D721Med (cell line): ENCODE results near the gene ACADL.
"Not testable (repeated sequence)": the region's sequence is repeated elsewhere in the genome, so short reads cannot be mapped to it uniquely, and the experiment has no call there.

Source experiments
- DNase-seq: peaks from one replicate; pipeline ENCODE4 v3.0.0; 2011; ENCODE audit warnings: low spot score; ENCODE audit not compliant: insufficient read length
- FAIRE-seq: peaks from 2 replicates; lab custom pipeline; 2011; peaks lifted over from hg19 to GRCh38; lab: Jason Lieb, UNC
- CTCF ChIP-seq: IDR thresholded peaks from 2 replicates; pipeline ENCODE4 v1.5.1; 2012; ENCODE audit warnings: mild to moderate bottlenecking, control low read depth; ENCODE audit not compliant: insufficient read depth; ENCODE audit errors: missing control alignments

Gene ACADL

DNA sequence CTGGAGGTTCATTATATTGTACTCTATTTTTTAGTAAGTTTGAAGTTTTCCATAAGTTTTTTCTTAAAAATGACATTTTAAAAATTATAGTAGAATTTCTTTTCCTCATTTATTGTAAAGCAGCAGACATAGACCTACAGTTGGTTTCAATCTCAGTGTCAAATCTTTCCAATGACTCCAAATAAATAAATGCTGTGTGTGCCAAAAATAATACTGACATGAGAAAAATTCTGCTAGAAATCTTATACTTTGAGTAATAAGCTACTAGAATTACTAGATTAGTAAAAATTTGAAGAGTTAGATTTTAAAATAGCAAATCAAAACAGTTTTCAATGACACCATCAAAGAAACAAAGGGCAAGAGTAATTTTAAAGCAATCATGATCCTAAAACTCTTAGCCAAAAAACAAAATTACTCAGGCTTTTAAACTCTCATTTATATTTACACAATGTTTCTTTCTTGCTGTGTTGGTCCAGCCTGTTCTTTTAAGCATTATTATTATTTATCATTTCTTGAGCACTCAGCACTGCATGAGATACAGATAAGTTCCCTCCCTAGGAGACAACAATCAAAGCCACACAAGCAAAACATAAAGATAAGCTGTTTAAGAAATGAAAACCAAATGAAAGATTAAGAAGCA is 45.8 kb downstream of the ACADL start:
- FAIRE-seq (no peak), DNase-seq (no peak)
- TF ChIP-seq CTCF, result no peak

GRCh38 chr2:210177769-210178168 is 47.5 kb downstream of the ACADL start:
- FAIRE-seq (no peak), DNase-seq (no peak)
- no peak for TF ChIP-seq CTCF

GRCh38 chr2:210177115-210177514 is 48.1 kb downstream of the ACADL start:
- FAIRE-seq, DNase-seq: not testable (repeated sequence)

- TF ChIP-seq CTCF, result no peak
- DNase-seq, result no peak
- FAIRE-seq, result peak; percentile 6
Measured at GRCh38 chr2:210174086-210174485, 51.2 kb downstream of the ACADL start.

- no peak for TF ChIP-seq CTCF
- FAIRE-seq, result no peak
- no peak for DNase-seq
Measured at GRCh38 chr2:210172219-210172575, 53.0 kb downstream of the ACADL start.

DNA sequence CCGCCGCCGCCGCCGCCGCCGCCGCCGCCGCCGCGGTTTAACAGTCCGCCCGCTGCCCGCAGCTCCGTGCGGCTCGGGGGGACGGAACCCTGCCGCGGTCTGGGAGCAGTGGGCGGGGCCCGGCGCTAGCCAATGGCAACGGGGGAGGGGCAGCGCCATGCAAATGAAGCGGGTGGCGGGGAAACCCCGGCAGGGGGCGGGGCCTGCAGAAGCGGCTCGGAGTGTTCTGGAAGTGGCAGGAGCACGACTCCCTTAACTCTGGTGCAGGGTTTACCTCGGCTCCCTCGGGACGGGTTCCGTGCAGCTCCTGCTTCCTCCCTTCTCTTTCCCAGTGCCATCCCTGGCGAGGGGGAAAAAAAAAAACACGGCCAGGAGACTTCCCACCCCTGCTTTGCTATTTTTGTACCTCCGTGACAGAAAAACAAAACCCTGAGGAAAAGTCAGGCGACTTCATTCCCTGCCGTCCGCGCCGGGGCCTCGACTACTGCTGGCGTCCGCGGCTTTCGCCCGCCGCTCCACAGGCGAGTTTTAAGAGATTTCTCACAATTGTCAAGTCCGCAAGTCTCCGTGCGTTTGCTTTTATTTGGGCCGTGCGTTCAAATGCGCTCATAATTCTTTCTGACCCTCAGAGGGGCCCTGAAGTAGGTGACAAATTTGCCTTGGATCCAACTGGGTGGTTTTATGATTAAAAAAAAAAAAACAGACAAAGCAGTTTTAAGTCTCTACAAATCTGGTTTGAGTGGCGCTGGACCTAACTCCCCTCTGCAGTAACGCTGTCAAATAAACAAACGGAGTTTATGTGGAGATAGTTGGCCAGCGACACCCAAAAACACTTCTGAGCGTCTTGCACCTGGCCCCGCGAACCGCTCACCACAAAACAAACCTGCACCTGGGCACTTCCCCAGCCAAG is 53.7 kb downstream of the ACADL start, which contains the start of gene KANSL1L:
Gene KANSL1L, minus strand, starts transcription at position 101 of the 910 bp plus-strand sequence. CDS start 16,827 bp downstream, outside the sequence.
- DNase-seq (peak; percentile 44), FAIRE-seq (no peak)
- TF ChIP-seq CTCF, result no peak

- no peak for FAIRE-seq
- TF ChIP-seq CTCF, result no peak
- DNase-seq, result no peak
Measured at GRCh38 chr2:210170446-210171303, 54.6 kb downstream of the ACADL start.
